Breast epithelium (tissue), 4 donors: ENCODE results near the gene FEM1B. TPM values are rescaled to one million over a fixed set of nuclear protein-coding genes. Genes with fewer than 3 reads are reported as not detected.

Experiments
- DNase-seq, 2 donors: peaks; one replicate each; pipeline ENCODE4 v3.0.0-alpha.2; 2019; ENCODE audit warnings: low spot score in 2 of 2
- H3K27ac ChIP-seq, 2 donors: fragments of 200-600 bp; sonication (generic) in 1 of 2; one replicate each; pipeline ENCODE4 v1.5.1; 2016 to 2019; ENCODE audit warnings: mild to moderate bottlenecking in 1 of 2
- H3K27me3 ChIP-seq, 2 donors: fragments of 200-600 bp; sonication (generic) in 1 of 2; one replicate each; pipeline versions ENCODE4 v1.5.1 to v1.6.0; 2017 to 2019; ENCODE audit warnings: control low read depth in 1 of 2, mild to moderate bottlenecking in 1 of 2
- H3K36me3 ChIP-seq: fragments of 200-600 bp; one replicate; pipeline ENCODE4 v1.5.1; 2019
- H3K4me1 ChIP-seq, 2 donors: fragments of 200-600 bp; sonication (generic); one replicate each; pipeline ENCODE4 v1.5.1; 2016 to 2019; ENCODE audit warnings: control low read depth in 1 of 2
- H3K4me3 ChIP-seq, 3 donors: fragments of 200-600 bp; sonication (generic); 1 replicate in 2 of 3; 2 replicates in 1 of 3; pipeline ENCODE4 v1.5.1; 2016 to 2019; ENCODE audit warnings: mild to moderate bottlenecking in 3 of 3, moderate library complexity in 2 of 3
- H3K9me3 ChIP-seq, 2 donors: fragments of 200-600 bp; sonication (generic) in 1 of 2; one replicate each; pipeline ENCODE4 v1.5.1; 2016 to 2019; ENCODE audit warnings: control low read depth in 1 of 2
- POLR2A ChIP-seq: fragments of 450-650 bp; IDR thresholded peaks from one replicate; pipeline ENCODE4 v1.6.1; 2016; ENCODE audit warnings: antibody characterized with exemption, mild to moderate bottlenecking, moderate library complexity
- POLR2AphosphoS5 ChIP-seq, 3 donors: sonication (generic); formaldehyde crosslinking; IDR thresholded peaks; one replicate each; pipeline ENCODE4 v1.6.1; 2017; ENCODE audit warnings: antibody characterized with exemption in 3 of 3
- intact Hi-C: fragments of 100-400 bp; cut with DNase I; formaldehyde crosslinking; loops from one replicate; pipeline ENCODE4 v1.15.1; 2023; ENCODE audit warnings: low total_unique reads
- total RNA-seq, 3 donors: library from RNA; depleted of rRNA; stranded (reverse); fragments of >200 nt; gene quantifications; one replicate each; pipeline ENCODE4 v1.1.0, GENCODE V29; 2016
- TF ChIP-seq, protein P1 (sequence below), 3 donors: fragments of 450-650 bp; IDR thresholded peaks; one replicate each; pipeline ENCODE4 v1.5.1; 2016 to 2017; ENCODE audit warnings: antibody characterized with exemption in 3 of 3, mild to moderate bottlenecking in 3 of 3, moderate library complexity in 3 of 3

FEM1B gene
- total RNA-seq, 3 donors from 2014 or later: 48.5 to 82.7 (median 60.0) TPM

DNA sequence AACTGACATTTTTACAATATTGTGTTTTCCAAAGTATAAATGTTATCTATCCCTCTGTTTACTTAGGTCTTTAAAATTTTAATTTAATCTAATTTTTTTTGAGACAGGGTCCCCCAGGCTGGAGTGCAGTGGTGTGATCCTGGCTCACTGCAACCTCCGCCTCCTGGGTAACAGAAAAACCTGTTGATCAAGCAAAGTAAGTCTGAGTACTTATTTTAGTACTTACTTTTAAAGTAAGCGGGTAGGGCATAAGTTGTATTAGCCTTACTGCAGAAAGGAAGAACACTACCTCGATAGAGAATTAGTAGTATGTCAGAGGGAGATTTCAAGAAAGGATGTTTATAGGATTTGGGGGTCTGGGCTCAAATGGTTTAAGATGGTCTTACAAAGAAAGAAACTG, 11.9 kb upstream of the FEM1B start:
- Histone ChIP-seq H3K4me3 (no peak overlapping the region), H3K9me3 (no peaks in the 10 kb centered on the region), H3K36me3 (no peaks in the 10 kb centered on the region), H3K4me1 (no peaks in the 10 kb centered on the region), H3K27me3 (no peaks in the 10 kb centered on the region), H3K27ac (no peak overlapping the region)
- intact Hi-C loops: no loop called here
- DNase-seq: no peak
- TF ChIP-seq POLR2AphosphoS5 (IDR thresholded peaks at IDR 0.05) (no peak), POLR2A (no peak)
- TF ChIP-seq, protein P1, sequence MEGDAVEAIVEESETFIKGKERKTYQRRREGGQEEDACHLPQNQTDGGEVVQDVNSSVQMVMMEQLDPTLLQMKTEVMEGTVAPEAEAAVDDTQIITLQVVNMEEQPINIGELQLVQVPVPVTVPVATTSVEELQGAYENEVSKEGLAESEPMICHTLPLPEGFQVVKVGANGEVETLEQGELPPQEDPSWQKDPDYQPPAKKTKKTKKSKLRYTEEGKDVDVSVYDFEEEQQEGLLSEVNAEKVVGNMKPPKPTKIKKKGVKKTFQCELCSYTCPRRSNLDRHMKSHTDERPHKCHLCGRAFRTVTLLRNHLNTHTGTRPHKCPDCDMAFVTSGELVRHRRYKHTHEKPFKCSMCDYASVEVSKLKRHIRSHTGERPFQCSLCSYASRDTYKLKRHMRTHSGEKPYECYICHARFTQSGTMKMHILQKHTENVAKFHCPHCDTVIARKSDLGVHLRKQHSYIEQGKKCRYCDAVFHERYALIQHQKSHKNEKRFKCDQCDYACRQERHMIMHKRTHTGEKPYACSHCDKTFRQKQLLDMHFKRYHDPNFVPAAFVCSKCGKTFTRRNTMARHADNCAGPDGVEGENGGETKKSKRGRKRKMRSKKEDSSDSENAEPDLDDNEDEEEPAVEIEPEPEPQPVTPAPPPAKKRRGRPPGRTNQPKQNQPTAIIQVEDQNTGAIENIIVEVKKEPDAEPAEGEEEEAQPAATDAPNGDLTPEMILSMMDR (IDR thresholded peaks at IDR 0.05): no peak

DNA sequence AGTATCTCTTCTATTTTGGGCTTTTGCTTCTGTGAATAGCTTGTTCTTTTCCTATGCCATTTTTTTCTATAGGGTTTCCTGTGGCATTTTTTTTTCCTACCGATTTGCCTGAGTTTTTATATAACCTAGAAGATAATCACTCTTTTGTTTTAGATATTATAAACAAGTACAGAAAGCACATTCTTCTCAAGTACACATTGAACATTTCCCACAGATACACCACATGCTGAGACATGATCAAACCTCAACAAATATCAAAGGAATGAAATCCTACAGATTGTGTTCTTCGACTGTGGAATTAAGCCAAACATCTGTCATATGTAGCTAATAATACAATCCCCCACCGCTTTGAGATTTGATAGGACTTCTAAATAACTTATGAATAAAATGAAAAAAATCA, 9.1 kb upstream of the FEM1B start:
- no peak overlapping the region for H3K4me3 ChIP-seq
- no peaks in the 10 kb centered on the region for H3K36me3 ChIP-seq
- no peaks in the 10 kb centered on the region for H3K27me3 ChIP-seq
- TF ChIP-seq POLR2AphosphoS5 (IDR thresholded peaks at IDR 0.05) (no peak), POLR2A (no peak)
- TF ChIP-seq, protein P1 (IDR thresholded peaks at IDR 0.05): no peak
- DNase-seq: no peak
- intact Hi-C loops: no loop called here
- H3K4me1 ChIP-seq: peaks cover 12 to 15% of the 10 kb centered on the region in 2 donors
- H3K9me3 ChIP-seq: no peaks in the 10 kb centered on the region
- H3K27ac ChIP-seq: peak overlapping the region in 1 of 2 donors; percentile 18

DNA sequence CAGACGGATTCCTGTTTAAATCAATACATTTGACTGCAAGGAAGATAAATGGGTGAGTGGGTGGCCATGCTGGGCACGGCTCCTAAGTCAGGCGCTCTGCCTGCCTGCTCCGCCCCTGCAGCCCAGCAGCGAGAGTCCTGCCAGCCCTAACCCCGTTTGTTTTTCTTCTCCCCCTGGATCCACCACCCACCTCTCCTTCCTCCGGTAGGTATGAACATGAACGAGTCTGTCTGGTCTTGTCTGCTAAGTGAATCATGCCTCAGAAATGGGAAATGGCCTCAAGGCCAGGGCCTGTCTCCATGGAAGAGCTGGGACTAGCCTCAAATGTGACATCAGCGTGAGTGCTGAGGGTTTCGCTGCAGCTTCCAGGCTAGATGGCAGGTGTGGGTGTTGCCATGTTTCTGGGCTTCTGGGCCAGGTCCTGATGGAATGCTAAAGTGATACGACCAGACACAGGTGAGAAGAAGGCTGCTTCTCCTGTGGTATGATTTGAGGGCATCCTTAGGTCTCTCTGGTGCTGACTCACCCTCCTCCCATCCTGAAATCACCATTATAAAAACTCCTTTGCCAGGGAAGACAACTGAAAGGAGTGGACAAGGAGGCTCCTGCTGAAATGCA, 5.6 kb upstream of the FEM1B start:
- H3K27me3 ChIP-seq: no peaks in the 10 kb centered on the region
- H3K9me3 ChIP-seq: no peaks in the 10 kb centered on the region
- H3K36me3 ChIP-seq: no peaks in the 10 kb centered on the region
- H3K4me3 ChIP-seq: peak overlapping the region in 2 of 3 donors; percentile 19 to 50
- intact Hi-C loops: no loop called here
- TF ChIP-seq, protein P1 (IDR thresholded peaks at IDR 0.05): no peak
- TF ChIP-seq POLR2AphosphoS5 (IDR thresholded peaks at IDR 0.05) (peak; percentile 44 to 90 (median 69)), POLR2A (no peak)
- peak overlapping the region; percentile 98 to 100 for H3K27ac ChIP-seq
- DNase-seq: peak; percentile 82 to 96
- H3K4me1 ChIP-seq: peaks cover 15 to 41% of the 10 kb centered on the region in 2 donors

GRCh38 chr15:68272721-68273271, 4.7 kb upstream of the FEM1B start:
- H3K9me3 ChIP-seq: no peaks in the 10 kb centered on the region
- H3K36me3 ChIP-seq: no peaks in the 10 kb centered on the region
- peaks cover 15 to 42% of the 10 kb centered on the region in 2 donors for H3K4me1 ChIP-seq
- no peak overlapping the region for H3K4me3 ChIP-seq
- no peaks in the 10 kb centered on the region for H3K27me3 ChIP-seq
- peak overlapping the region; percentile 98 to 100 for H3K27ac ChIP-seq
- DNase-seq: no peak
- no peak for TF ChIP-seq POLR2AphosphoS5 (IDR thresholded peaks at IDR 0.05)
- intact Hi-C loops: no loop called here

DNA sequence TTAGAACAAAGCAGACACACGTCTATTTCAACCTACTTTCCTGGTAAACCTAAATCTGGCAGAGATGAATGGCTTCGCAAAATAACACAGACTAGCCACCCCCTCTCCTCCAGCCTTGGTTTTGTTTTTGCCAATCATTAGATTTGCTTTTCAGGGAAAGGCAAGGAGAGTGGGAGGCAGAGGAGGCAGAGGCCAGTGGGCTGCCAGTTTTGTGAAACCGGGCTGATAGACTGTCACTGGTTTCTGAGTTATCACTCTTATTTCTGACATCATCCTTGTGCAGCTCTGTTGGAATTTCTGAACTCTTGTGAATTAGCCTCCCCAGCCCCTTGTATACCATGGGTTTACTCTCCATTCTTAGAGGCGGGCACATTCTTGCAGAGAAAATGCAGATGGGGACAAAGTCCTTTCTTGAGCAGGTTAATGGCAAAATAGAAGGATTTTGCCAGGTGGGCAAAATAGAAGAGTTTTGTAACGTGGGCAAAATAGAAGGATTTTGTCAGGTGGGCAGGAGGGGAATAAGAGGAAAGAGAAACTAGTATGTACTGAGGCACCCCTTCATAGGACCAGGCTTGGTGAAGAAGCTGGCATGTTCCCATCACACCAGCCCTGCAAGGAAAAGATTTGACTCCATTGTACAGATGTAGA, 3.2 kb upstream of the FEM1B start:
- DNase-seq: no peak
- no peak overlapping the region for H3K4me3 ChIP-seq
- H3K36me3 ChIP-seq: no peaks in the 10 kb centered on the region
- H3K27me3 ChIP-seq: no peaks in the 10 kb centered on the region
- H3K4me1 ChIP-seq: peaks cover 15 to 42% of the 10 kb centered on the region in 2 donors
- no peak for TF ChIP-seq POLR2A
- TF ChIP-seq POLR2AphosphoS5 (IDR thresholded peaks at IDR 0.05): no peak
- TF ChIP-seq, protein P1 (IDR thresholded peaks at IDR 0.05): no peak
- intact Hi-C loops: no loop called here
- no peaks in the 10 kb centered on the region for H3K9me3 ChIP-seq
- H3K27ac ChIP-seq: peak overlapping the region; percentile 98 to 100
